ENCODE data around the gene ATP1B1. TPM values are rescaled to one million over a fixed set of nuclear protein-coding genes. Genes with fewer than 3 reads are reported as not detected.

ATP1B1 gene
- total RNA-seq, 1 donor from 2014 or later, result 107 TPM

DNA sequence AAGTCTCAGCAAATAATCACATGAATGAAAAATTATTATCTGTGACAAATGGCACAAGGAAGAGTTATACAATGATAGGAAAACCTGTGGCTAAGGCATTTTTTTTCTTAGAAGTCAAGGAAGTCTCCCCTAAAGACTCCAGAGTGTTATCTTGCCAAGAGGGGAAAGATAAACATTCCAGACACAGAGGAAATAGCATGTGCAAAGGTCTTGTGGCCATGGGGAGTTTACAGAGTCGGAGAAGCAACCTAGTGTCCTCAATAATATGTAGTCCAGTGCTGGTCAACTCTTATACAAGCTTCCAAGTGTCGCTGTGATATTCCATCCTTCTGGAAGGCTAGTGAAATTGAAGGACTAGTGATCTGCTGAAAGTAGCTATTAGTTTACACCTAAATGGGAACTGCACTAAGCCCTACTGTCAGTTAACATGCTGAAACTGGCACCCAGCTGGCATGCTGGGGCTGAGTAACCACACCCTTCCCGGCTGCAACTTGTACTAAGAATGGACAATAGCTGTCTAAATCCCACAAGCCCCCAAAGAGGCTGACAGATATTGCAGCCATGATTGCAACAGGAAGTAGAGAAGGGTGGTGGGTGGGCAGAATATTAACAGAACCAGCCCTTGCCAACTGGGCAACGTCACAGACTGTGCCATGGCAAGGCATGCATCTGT is 11.5 kb upstream of the ATP1B1 start:
- DNase-seq, result no peak

DNA sequence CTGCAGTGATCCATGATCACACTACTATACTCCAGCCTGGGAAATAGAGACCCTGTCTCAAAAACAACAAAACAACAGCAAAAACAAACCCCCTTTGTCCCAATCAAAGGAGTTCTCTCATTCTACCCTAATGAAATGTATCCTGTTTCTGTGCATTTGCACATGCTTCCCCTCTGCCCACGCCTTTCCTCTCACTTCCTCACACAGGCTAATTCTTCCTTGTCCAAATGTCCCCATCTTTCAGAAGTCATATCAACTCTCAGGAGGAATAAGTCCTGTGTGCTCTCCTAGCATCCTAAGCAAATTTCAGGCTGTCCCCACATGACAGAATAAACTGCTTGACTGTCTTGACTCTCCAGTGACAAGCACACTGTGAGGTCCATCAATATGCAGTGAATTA is 8.1 kb upstream of the ATP1B1 start:
- no peak for DNase-seq

DNA sequence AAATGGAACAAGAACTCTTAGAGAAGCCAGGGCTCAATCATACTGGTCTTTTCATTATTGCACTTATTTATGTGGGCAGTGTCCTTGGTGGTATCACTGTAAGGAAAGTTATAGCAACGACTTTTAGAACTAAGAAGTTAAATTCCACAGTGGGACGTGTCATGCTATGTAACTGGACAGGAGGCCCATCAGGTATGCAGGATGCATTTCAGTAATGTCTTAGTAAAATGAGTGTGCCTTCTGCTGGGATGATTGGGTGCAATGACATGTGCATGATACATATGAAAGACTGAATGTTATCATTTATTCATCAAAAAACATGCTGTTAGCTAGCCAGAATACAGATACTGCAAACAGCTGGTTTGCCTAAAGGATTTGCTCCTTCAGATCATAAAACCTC is 6.9 kb upstream of the ATP1B1 start:
- DNase-seq, result no peak

DNA sequence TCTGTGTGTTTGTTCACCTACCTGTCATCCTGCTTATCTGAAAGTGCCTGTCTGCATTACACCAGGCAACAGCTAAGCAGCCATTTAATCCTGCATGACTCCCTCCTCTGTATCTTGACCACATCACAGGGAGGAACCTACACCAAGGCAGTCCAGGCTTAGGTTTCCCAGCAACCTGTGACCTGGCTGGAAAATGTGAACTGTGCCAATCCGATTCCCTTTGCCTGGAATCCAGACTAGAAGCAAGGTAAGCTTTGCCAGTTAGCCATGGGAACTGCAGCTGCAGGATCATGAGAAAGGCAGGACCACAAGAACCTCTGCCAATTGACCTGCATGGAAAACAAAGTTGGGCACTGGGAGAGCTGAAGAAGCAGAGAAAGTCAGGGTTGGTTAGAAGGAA is 6.3 kb upstream of the ATP1B1 start:
- no peak for DNase-seq

DNA sequence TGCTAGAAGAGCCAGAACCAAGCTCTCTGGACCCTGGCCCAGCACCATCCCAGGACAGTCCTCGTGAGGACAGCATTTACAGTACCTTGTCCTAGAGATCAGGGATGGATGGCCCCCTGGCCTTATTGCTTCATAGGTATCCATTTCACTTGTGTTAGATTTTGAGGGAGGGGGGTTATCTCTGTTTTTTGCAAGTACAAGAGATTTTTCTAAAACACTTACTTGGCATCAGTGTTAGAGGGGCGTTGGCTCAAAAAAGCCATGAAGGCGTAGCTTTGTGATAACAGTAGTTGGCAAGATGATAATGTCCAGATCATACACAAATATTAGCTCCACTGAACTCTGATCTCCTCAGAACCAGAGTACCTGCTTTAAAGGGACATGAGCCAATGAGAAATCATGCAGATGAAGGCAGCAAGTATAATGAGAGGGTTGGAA is 5.8 kb upstream of the ATP1B1 start:
- DNase-seq, result no peak

DNA sequence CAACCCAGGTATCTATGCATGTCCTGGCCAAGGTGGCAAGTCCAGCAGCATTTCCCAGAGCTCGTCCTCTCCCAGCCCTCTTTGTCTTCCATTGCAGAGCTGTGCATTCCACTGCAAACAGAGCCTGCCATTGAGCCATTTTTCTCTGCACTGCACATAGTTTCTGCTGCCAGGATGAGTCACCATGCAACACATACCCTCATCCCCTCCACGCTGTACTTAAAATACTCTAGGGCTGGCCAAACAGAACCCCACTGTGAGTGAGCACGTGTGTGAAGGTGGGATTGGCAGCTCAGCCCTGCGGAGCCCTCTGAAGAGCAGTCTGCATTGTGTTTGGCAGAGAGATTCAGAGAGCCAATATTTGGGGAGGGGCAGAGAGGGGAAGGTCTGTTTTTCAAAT is 3.9 kb upstream of the ATP1B1 start:
- peak; percentile 60 for DNase-seq

DNA sequence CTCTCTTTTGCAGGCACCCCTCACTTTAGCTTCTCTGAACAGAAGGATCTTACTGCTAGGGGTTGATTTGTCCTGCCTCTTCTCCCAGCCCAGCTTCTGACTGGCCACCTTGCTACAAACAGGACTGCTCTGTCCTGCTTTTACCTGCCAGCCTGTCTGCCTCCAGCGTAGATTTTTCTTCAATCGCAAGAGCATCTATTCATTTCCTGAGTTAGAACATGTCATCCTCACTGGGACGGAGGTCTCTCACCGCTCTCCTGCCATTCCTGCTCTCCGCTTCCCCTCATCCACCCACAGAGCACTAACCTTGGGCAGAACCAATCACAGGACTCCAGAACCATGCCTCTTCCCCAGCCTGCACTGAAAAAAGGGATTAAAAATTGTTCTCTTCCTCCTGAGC is 3.5 kb upstream of the ATP1B1 start:
- no peak for DNase-seq

DNA sequence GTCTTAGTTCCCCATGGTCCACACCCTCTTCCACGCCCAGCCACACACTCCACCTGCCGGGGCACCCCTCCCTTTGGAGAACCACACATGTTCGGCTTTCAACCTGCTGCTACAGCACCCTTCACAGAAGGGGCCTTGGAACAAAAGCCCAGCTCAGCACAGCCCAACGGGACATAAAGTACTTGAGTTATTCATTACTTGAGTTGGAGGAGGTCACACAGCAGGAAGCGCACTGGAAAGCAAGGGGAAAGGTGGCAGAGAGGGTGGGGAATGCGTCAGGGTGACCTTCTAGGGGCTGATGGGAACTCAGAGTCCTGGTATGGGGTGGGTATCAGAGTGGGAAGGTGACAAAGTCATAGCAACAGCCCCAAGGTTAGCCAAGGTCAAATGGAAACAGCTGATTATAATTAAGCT is 3.0 kb upstream of the ATP1B1 start:
- DNase-seq, result no peak

DNA sequence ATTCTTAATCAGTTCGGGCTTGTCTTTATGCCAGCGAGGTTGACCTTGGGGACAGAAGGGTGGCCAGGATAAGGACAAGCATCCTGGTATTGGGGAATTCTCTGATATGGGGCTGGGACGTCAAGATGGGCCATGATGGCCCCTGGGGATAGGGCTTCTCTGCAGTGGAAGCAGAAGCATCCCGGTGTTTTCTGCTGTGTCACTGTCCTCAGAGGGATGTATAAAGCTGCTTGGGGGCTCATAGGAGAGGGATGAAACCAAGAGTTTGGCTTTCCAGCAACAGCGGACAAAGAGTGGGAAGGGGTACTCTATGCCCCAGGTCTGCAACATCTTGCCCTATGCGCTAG is 1.4 kb upstream of the ATP1B1 start:
- no peak for DNase-seq

DNA sequence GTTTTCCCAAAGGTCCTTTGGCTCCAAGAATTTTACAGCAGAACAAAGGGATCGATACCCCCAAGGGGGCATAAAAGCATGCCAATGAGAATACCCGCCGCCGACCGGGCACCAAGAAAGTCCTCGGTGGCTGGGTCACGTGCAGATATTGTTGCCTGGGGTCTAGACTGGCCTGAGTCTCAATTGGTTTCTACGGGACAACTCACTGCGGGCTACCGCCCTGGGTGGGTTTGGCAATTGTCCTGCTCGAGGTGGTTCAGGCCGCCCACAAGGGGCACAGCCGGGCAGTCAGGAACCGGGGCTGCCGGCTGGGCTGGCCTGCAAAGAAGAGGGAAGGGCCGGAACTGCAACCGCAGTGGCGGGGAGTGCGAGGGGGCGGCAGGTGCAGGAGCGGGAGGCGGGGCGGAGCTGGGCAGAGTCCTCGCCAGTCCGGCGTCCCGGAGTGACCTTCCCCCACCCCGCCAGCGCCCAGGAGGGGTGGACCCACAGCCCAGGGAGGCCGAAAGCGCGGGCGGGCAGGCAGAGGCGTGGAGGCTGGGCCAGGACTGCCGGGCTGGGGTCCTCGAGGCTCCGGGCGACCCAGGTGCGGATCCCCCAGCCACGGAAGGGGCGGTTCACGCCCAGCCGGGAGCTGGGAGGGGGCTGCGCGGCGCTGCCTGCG is 926 bp upstream of the ATP1B1 start:
- peak; percentile 78 for DNase-seq

DNA sequence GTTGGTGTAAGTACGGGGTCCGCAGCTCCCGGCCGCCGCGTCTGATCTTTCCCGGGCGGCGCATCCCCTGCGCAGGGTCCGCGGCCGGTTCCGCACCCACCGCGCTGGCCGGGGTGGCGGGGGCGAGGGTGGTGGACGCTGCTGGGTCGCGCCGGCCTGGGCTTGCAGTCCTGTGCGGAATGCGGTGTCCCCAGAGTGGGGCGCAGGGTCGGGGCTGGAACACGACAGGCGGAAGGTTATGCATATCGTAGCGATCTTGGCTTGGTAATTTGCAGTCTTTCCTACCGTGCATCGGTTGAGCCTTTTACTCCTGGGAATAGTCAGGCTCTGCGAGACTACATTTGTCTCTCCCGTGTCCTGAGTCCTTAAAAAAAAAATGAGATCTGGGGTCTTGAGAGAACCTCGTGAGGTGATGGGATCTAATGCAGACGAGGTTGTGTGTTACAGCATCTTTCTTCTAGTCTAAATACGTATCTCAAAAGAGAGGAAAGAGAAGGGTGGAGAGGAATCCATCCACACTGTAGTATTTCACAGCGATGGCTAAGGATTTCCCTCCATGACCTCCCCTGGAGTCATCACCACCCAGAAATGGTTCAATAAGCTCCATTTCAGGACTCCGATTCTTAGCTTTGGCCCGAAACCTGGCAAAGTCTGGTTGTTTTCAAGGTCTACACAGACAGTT is 572 bp downstream of the ATP1B1 start:
- DNase-seq, result peak; percentile 50

DNA sequence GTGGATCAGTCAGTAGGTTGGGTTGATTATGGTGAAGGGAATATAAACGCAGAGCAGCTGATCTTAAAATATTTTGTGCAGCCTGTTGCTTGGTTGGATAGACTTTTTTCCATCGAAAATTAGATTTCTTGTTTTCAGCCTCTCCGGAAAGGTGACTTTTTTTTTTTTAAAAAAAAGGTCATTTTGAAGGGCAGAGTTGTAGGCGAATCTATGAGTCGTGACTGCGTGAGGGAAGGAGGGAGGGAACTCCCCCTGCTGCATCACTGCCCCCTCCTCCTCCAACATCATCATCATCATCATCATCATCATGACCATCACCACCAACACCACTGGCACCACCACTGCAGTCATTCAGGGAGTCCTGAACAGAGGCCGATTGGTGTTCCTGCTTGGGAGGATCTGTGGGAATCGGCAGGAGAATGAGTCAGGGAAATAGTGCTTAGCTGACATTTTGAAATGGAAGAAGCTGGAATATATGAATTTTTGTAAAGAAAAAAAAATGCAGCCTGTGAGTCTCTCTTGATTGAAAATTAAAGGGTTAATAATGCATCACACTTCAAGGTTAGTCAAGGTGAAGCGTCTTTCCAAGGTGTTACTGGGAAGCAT is 1.2 kb downstream of the ATP1B1 start:
- DNase-seq, result no peak

DNA sequence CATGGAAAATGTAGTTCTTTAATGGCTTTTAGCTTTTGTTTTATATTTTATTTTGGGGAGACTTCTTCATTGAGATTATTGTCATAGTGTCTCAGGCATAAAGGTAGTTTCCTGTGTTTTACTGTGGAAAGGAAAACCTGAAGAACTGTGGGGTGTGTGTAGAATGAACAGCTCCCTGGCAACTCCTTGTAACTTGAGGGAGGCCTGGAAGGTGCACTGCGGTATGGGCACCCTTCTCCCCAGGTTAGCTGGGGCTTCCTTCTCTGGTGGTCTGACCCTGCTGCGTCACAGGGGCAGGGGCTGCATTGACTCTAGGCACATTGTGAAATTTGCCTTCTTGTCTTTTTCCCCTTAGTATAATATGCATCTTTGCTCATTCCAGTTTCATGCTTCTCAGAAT is 1.7 kb downstream of the ATP1B1 start:
- no peak for DNase-seq

DNA sequence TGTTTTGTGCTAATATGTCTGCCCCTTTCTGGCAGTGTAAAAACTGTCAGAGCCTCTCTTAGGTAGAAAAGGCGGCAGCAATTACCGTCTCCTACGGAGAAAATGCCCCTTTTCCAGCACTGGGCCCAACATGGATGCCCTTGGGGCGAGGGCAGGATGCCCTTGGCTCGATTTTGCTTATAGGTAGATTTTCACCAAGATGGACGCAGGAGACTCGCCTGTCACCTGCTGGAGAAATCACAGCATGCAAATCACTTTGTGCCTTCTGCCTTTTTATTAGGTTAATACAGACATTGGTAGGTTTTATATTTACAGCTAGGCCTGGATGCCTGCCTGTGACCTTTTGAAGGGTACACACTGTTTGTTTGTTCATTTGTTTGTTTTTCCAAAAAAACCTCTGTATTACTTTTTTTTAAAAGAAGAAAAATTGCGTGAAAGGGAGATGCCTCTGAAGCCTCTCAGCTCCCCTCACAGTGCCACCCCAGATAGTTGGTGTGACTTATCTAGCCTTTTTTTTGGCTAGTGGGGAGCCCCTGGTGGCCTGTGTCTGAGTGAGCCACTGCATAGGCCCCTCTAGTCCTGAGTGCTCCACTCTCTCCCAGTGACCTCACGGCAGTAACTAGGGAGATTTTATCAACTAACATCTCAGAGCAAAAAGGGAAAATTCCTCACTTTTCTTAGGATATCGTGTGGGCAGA is 2.5 kb downstream of the ATP1B1 start:
- no peak for DNase-seq

DNA sequence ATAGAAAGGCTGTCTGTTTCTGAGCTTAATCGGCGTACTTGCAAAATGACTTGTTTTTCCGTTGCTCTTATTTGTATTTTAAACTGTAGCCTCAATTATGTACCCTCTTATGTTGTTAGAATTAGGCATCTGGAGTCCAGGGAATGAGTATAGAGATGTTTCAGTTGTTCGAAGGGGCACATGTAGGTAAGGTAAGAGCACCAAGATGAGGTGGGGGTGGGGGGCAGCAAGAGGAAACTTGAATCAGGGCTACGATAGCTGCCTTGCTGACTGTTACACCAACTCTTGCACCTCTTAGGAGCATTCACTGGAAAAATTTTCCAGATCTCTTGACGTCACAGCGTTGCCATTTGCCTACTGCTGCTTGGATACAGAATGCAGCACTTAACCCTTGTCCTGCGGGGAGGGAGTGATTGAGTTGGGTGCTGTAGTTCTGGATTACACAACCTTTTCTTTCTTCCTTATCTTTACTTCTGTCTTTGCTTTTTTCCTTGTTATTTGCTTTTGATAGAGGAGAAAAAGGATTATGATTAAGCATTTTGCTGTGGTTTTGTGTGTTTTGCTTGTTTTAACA is 3.2 kb downstream of the ATP1B1 start:
- peak; percentile 78 for DNase-seq

DNA sequence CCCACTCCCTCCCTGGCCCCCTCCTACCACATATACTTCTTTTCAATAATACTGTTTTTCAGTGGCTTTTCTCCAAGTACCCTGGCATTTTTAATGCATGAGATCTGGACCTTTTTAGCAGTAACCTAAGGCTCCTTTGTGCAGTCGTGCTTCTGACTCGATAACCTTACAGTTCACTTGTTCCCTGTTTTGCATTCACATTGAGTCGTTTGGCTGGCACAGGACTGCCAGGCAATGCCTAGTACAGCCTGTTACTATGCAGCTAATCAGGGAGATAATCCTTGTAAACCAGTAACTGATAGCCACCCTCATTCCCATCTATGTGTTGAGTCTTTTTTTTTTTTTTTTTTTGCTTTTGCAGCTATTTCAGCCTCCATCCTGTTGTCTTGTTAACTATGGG is 3.7 kb downstream of the ATP1B1 start:
- DNase-seq, result no peak

DNA sequence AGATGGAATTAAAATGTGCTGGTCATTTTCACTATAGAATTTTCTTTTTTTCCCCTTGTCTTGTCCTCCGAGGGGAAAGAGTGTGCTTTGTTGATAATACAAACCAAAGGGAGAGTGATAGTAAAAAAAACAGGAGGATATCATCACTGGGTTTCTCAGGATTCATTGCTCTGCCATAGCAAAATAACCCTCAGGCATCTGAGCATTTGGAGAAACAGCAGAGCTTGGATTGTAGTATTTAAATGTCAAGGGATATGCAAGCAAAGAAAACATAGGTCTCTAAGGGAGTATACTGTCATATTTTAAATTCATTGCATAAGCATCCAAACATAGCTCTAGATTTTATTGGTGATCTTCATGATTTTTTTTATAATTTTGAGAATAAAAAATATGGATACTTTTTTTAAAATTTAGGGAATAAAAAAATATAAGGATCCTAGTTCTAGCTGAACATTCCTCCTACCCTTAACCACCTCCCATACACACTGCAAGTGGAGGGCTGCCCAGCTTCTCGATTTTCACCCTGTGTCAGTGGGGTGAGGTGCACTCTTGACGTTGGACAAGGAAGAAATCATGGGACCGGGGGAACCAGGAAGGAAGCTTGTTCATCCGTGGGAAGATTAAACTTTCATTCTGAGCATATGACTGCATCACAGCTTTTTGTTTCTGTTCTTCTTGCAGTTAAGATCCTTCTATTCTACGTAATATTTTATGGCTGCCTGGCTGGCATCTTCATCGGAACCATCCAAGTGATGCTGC is 4.4 kb downstream of the ATP1B1 start:
- no peak for DNase-seq

DNA sequence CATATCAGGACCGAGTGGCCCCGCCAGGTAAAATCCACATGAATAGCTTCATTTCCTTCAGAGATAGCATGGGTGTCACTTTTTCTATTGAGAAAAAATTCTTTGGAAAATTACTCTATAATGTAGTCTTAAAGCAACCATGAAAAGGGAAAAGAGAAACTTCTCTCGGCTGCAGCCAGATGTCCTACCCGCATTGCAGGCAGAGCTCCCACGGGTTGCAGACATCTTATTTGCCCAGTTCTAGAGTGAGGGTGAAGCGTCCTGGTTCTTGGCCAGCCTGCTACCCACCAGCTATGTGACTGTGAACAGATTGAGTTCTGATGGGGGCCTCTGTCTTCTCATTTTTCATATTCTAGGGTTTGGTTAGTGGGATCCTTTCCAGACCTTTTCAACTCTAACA is 5.0 kb downstream of the ATP1B1 start:
- no peak for DNase-seq

DNA sequence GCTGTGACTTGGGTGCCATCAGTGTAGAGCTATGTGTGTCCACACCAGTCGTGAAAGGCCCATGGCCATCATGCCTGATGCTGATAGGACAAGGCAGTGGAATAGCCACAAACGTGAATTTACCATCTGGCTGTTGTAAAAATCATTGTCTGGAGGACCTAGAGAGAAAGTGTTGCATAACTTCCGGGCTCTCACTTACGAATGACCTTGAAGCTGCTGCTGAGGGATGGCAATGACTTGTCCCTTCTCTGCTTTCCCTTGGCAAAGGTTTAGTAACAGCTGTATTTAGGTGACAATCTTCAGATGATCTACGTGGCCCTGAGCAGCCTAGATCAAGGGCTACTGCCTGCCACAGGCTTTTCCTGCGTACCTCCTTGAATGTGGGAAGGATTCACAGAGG is 5.8 kb downstream of the ATP1B1 start:
- DNase-seq, result no peak

DNA sequence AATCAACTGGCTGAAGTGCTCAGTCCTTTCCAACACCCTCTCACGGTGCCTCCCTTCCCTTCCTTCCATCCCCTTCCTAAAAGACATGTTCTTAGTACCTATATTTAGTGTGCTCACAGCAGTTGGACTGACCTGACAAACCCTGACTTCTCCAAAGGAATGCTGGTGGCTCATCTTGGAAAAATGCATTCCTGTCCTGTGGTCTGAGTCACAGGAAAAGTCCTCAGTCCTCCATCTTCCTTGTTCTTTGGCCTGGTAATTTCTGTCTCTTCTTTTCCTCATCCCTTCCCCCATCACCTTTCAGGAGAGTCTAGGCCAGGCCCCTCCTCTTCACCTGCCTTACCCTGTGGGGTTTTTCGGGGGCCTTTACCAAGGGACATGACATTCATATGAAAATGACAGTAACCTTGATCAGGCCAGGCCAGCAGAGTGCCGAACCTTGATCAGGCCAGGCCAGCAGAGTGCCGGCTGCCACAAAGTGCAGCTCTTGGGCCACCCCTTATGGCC is 7.2 kb downstream of the ATP1B1 start:
- DNase-seq, result no peak

DNA sequence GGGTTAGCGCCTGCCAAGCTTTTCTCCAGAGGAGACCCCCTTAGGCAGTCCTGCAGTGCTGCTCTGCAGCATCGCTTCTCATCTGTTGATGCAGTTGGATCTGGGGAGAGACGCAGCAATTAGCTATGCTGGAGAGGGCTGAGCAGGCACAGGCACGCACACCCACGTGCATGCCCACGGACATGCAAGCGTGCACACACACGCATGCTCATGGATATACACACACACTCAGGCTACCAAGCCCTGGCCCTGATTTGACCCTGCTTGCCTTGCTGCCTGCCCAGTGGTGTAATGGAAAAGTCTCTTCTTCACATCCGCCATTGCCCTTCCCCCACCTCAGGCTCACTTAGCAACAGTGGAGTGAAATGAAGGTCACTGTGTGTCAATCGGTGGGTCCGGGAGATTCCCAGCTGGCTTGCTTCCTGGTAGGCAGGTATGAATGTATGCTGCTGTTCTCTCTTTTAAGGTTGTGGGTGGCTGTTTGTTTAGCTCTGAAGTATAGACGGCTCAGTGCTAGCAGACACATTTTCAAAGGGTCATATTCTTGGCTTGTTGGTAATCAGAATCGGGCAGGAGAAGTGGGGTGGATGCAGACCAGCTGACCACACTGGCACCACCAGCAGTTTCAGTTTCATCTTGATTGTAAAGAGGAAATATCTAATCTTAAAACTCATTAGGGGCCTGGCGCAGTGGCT is 9.5 kb downstream of the ATP1B1 start:
- peak; percentile 64 for DNase-seq

Data from tongue (tissue), 2 donors.